Right lobe of liver (tissue), 4 donors: ENCODE data around the gene PHLDA1.

Experiments
- CTCF ChIP-seq, 4 donors: fragments of 200-600 bp in 3 of 4; fragments of 450-650 bp in 1 of 4; IDR thresholded peaks; one replicate each; pipeline versions ENCODE4 v1.5.1 to v1.8.0; 2016 to 2022; ENCODE audit warnings: antibody characterized with exemption in 4 of 4, mild to moderate bottlenecking in 2 of 4
- POLR2A ChIP-seq: fragments of 450-650 bp; IDR thresholded peaks from one replicate; pipeline ENCODE4 v1.6.1; 2017; ENCODE audit warnings: antibody characterized with exemption, mild to moderate bottlenecking
- donor health status: DM: no; HTN: no; CAD: no.
- donor health status: DM: no; HTN: no; CAD: no.
- donor health status: DM: no; HTN: yes; CAD: no.

- no peak for TF ChIP-seq POLR2A
- no peak for TF ChIP-seq CTCF (IDR thresholded peaks at IDR 0.05)
These were observed 1.1 kb downstream of the PHLDA1 start for GRCh38 chr12:76030341-76031080.
